Measurements from ENCODE around the gene OR6K2.

The OR6K2 gene

DNA sequence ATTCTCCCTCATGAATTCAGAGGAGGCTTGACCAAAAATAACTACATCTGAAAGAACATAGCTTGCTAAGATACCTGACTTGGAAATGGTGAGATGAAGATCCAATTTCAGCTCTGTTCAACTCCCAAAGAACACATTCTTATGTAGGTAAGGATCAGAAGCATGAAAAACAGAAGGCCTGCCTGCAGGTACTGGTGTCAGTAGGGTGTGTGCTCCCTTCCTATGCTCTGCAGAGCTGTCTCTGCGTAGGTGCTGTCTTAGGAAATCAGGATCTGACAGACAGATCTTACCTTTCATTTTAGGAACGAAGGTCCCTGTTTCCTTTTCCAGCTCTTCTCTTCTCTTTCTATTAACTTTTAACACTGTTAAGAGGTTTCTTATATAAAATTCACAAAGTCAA lies 5.6 kb upstream of the OR6K2 start:
- Histone ChIP-seq H3K27me3 (ENCODE audit: insufficient read depth, poor library complexity, severe bottlenecking) (no peaks in the 10 kb centered on the region), H3K4me3 (replicated peaks; ENCODE audit: insufficient read depth, low read length) (no peak overlapping the region), H3K27ac (replicated peaks) (no peak overlapping the region)
- TF ChIP-seq GABPA (IDR thresholded peaks at IDR 0.05; ENCODE audit: low read depth): no peak
- TF ChIP-seq, protein P1, sequence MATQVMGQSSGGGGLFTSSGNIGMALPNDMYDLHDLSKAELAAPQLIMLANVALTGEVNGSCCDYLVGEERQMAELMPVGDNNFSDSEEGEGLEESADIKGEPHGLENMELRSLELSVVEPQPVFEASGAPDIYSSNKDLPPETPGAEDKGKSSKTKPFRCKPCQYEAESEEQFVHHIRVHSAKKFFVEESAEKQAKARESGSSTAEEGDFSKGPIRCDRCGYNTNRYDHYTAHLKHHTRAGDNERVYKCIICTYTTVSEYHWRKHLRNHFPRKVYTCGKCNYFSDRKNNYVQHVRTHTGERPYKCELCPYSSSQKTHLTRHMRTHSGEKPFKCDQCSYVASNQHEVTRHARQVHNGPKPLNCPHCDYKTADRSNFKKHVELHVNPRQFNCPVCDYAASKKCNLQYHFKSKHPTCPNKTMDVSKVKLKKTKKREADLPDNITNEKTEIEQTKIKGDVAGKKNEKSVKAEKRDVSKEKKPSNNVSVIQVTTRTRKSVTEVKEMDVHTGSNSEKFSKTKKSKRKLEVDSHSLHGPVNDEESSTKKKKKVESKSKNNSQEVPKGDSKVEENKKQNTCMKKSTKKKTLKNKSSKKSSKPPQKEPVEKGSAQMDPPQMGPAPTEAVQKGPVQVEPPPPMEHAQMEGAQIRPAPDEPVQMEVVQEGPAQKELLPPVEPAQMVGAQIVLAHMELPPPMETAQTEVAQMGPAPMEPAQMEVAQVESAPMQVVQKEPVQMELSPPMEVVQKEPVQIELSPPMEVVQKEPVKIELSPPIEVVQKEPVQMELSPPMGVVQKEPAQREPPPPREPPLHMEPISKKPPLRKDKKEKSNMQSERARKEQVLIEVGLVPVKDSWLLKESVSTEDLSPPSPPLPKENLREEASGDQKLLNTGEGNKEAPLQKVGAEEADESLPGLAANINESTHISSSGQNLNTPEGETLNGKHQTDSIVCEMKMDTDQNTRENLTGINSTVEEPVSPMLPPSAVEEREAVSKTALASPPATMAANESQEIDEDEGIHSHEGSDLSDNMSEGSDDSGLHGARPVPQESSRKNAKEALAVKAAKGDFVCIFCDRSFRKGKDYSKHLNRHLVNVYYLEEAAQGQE (IDR thresholded peaks at IDR 0.05; ENCODE audit: insufficient replicate concordance, low read depth): no peak
- TF ChIP-seq POLR2AphosphoS5 (IDR thresholded peaks at IDR 0.05; ENCODE audit: low read depth): no peak
- no peak for TF ChIP-seq SPI1 (IDR thresholded peaks at IDR 0.05; ENCODE audit: borderline replicate concordance, low read depth)
- TF ChIP-seq, protein P2, sequence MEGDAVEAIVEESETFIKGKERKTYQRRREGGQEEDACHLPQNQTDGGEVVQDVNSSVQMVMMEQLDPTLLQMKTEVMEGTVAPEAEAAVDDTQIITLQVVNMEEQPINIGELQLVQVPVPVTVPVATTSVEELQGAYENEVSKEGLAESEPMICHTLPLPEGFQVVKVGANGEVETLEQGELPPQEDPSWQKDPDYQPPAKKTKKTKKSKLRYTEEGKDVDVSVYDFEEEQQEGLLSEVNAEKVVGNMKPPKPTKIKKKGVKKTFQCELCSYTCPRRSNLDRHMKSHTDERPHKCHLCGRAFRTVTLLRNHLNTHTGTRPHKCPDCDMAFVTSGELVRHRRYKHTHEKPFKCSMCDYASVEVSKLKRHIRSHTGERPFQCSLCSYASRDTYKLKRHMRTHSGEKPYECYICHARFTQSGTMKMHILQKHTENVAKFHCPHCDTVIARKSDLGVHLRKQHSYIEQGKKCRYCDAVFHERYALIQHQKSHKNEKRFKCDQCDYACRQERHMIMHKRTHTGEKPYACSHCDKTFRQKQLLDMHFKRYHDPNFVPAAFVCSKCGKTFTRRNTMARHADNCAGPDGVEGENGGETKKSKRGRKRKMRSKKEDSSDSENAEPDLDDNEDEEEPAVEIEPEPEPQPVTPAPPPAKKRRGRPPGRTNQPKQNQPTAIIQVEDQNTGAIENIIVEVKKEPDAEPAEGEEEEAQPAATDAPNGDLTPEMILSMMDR (IDR thresholded peaks at IDR 0.05; ENCODE audit: insufficient read depth, low read length): no peak
- no peak for DNase-seq (ENCODE audit: low read depth in 1 of 2, low spot score in 1 of 2)

DNA sequence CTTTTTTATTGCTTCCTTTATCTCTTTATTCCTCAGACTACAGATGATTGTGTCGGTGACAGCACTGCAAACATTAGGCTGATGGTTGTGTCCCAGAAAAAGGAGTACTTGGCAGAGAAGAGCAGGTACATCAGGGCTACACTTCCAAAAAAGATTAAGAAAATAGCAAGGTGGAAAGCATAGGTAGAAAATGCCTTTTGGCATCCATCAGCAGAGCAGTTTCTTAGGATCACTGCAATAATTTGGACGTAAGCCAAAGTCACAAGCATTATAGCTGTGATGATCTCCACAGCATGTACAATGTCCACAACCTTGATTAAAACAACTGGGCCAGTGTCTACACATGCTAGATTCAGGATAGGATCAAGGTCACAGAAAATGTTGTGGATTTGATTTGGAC lies 5.9 kb downstream of the OR6K2 start:
- TF ChIP-seq, protein P1 (IDR thresholded peaks at IDR 0.05; ENCODE audit: insufficient replicate concordance, low read depth): no peak
- no peak for TF ChIP-seq POLR2AphosphoS5 (IDR thresholded peaks at IDR 0.05; ENCODE audit: low read depth)
- TF ChIP-seq SPI1 (IDR thresholded peaks at IDR 0.05; ENCODE audit: borderline replicate concordance, low read depth): no peak
- TF ChIP-seq, protein P2 (IDR thresholded peaks at IDR 0.05; ENCODE audit: insufficient read depth, low read length): no peak
- no peak for TF ChIP-seq GABPA (IDR thresholded peaks at IDR 0.05; ENCODE audit: low read depth)
- no peak for DNase-seq (ENCODE audit: low read depth in 1 of 2, low spot score in 1 of 2)
- Histone ChIP-seq H3K27me3 (ENCODE audit: insufficient read depth, poor library complexity, severe bottlenecking) (no peaks in the 10 kb centered on the region), H3K27ac (replicated peaks) (no peak overlapping the region), H3K4me3 (replicated peaks; ENCODE audit: insufficient read depth, low read length) (no peak overlapping the region)

GRCh38 chr1:158692356-158692755 lies 8.1 kb downstream of the OR6K2 start:
- no peak for DNase-seq (ENCODE audit: low read depth in 1 of 2, low spot score in 1 of 2)
- Histone ChIP-seq H3K27ac (replicated peaks) (no peak overlapping the region), H3K4me3 (replicated peaks; ENCODE audit: insufficient read depth, low read length) (no peak overlapping the region), H3K27me3 (ENCODE audit: insufficient read depth, poor library complexity, severe bottlenecking) (no peaks in the 10 kb centered on the region)
- TF ChIP-seq, protein P2 (IDR thresholded peaks at IDR 0.05; ENCODE audit: insufficient read depth, low read length): no peak
- TF ChIP-seq SPI1 (IDR thresholded peaks at IDR 0.05; ENCODE audit: borderline replicate concordance, low read depth) (no peak), GABPA (IDR thresholded peaks at IDR 0.05; ENCODE audit: low read depth) (no peak), POLR2AphosphoS5 (IDR thresholded peaks at IDR 0.05; ENCODE audit: low read depth) (no peak)
- TF ChIP-seq, protein P1 (IDR thresholded peaks at IDR 0.05; ENCODE audit: insufficient replicate concordance, low read depth): no peak

All from HL-60 (cell line).